IMR-90 (cell line): ENCODE results near the gene ZDHHC19. TPM values are rescaled to one million over a fixed set of nuclear protein-coding genes. Genes with fewer than 3 reads are reported as not detected.

ENCODE experiments used
- ATAC-seq: fragments of 200-7000 bp; cut with Tn5 transposase; 2 replicates; pipeline ENCODE4 v1.9.1; 2020; ENCODE audit warnings: low read depth, mild to moderate bottlenecking, moderate library complexity
- BruUV-seq: library from RNA; stranded (reverse); fragments of 400-500 nt; replicated peaks from 2 replicates; lab custom pipeline; 2021; lab: Mats Ljungman, UMichigan
- CTCF ChIA-PET: fragments of 300-600 bp; formaldehyde crosslinking; extraction: SDS; loops from one replicate; lab custom pipeline; 2021; ENCODE audit warnings: antibody characterized with exemption; lab: Yijun Ruan, JAX
- POLR2A ChIA-PET: fragments of 300-600 bp; sonication (Branson Sonifier 250); formaldehyde crosslinking; loops from one replicate; lab custom pipeline; 2022; ENCODE audit warnings: antibody characterized with exemption; ENCODE audit not compliant: unreplicated experiment; lab: Charles Lee
- DNase-seq: peaks from one replicate; pipeline ENCODE4 v3.0.0; 2013
- H2AFZ ChIP-seq: replicated peaks from 2 replicates; pipeline ENCODE3; 2013; ENCODE audit warnings: low read length, mild to moderate bottlenecking; ENCODE audit not compliant: poor library complexity
- H2AK5ac ChIP-seq: 2 replicates; pipeline ENCODE4 v1.6.1; 2013; ENCODE audit warnings: low read depth, low read length, inconsistent platforms
- H2AK9ac ChIP-seq: replicated peaks from 2 replicates; pipeline ENCODE3; 2013; ENCODE audit warnings: mild to moderate bottlenecking, low read depth, low read length, moderate library complexity; ENCODE audit not compliant: poor library complexity
- H2BK120ac ChIP-seq: 2 replicates; pipeline ENCODE4 v1.6.1; 2013; ENCODE audit warnings: low read depth, low read length, inconsistent platforms
- H2BK15ac ChIP-seq: 3 replicates; pipeline ENCODE4 v1.6.1; 2013; ENCODE audit warnings: low read depth, low read length, inconsistent platforms
- H2BK20ac ChIP-seq: 2 replicates; pipeline ENCODE4 v1.6.1; 2013; ENCODE audit warnings: low read depth, mild to moderate bottlenecking, inconsistent platforms, low read length, moderate library complexity
- H2BK5ac ChIP-seq: 2 replicates; pipeline ENCODE4 v1.6.1; 2013; ENCODE audit warnings: mild to moderate bottlenecking, low read depth, low read length, inconsistent platforms; ENCODE audit not compliant: poor library complexity, severe bottlenecking
- H3K14ac ChIP-seq: replicated peaks from 2 replicates; pipeline ENCODE4 v1.6.1; 2013; ENCODE audit warnings: low read depth, low read length, inconsistent platforms
- H3K18ac ChIP-seq: 2 replicates; pipeline ENCODE4 v1.6.1; 2013; ENCODE audit warnings: low read depth, low read length, control low read depth
- H3K23ac ChIP-seq: 2 replicates; pipeline ENCODE4 v1.6.1; 2013; ENCODE audit warnings: low read depth, low read length, inconsistent platforms
- H3K27ac ChIP-seq: 2 replicates; pipeline ENCODE4 v1.5.1; 2013; ENCODE audit warnings: mild to moderate bottlenecking, control low read depth, low read length; ENCODE audit not compliant: insufficient read depth
- H3K27me3 ChIP-seq: 2 replicates; pipeline ENCODE4 v1.6.1; 2013; ENCODE audit warnings: low read length; ENCODE audit not compliant: control insufficient read depth, insufficient read depth
- H3K36me3 ChIP-seq: 2 replicates; pipeline ENCODE4 v1.6.1; 2013; ENCODE audit warnings: low read length, mixed read lengths; ENCODE audit not compliant: control insufficient read depth, insufficient read depth
- H3K4ac ChIP-seq: 2 replicates; pipeline ENCODE4 v1.6.1; 2013; ENCODE audit warnings: low read depth, low read length, inconsistent platforms
- H3K4me1 ChIP-seq: 2 replicates; pipeline ENCODE4 v1.6.1; 2013; ENCODE audit warnings: low read length, mixed read lengths; ENCODE audit not compliant: control insufficient read depth, insufficient read depth
- H3K4me2 ChIP-seq: 2 replicates; pipeline ENCODE4 v1.6.1; 2013; ENCODE audit warnings: low read depth, mild to moderate bottlenecking, control low read depth, low read length, moderate library complexity
- H3K4me3 ChIP-seq: 2 replicates; pipeline ENCODE4 v1.5.1; 2013; ENCODE audit warnings: low read depth, mild to moderate bottlenecking, control low read depth, low read length, moderate library complexity; ENCODE audit not compliant: insufficient read depth
- H3K56ac ChIP-seq: 2 replicates; pipeline ENCODE4 v1.6.1; 2013; ENCODE audit warnings: low read length, inconsistent platforms; ENCODE audit not compliant: insufficient read depth; ENCODE audit errors: extremely low read depth
- H3K79me1 ChIP-seq, 2 experiments: 2 replicates each; pipeline ENCODE4 v1.6.1; 2013; ENCODE audit warnings: low read length in 2 of 2, inconsistent platforms in 1 of 2, low read depth in 1 of 2
- H3K9ac ChIP-seq: 2 replicates; pipeline ENCODE4 v1.6.1; 2013; ENCODE audit warnings: low read depth, low read length, control low read depth
- H3K9me1 ChIP-seq: 2 replicates; pipeline ENCODE4 v1.6.1; 2013; ENCODE audit warnings: low read length, inconsistent platforms; ENCODE audit not compliant: insufficient read depth
- H3K9me3 ChIP-seq: 2 replicates; pipeline ENCODE4 v1.6.1; 2013; ENCODE audit warnings: low read length; ENCODE audit not compliant: control insufficient read depth, insufficient read depth
- H4K20me1 ChIP-seq: 2 replicates; pipeline ENCODE4 v1.6.1; 2013; ENCODE audit warnings: low read length, inconsistent platforms; ENCODE audit not compliant: insufficient read depth
- H4K5ac ChIP-seq: 2 replicates; pipeline ENCODE4 v1.6.1; 2013; ENCODE audit warnings: mild to moderate bottlenecking, low read depth, low read length, control low read depth
- H4K8ac ChIP-seq, 2 experiments: 2 replicates each; pipeline ENCODE4 v1.6.1; 2013; ENCODE audit warnings: low read depth in 2 of 2, low read length in 2 of 2, control low read depth in 1 of 2, inconsistent platforms in 1 of 2
- H4K91ac ChIP-seq: 2 replicates; pipeline ENCODE4 v1.6.1; 2013; ENCODE audit warnings: low read depth, low read length, inconsistent platforms; ENCODE audit not compliant: insufficient read depth
- BHLHE40 ChIP-seq: fragments of 150-350 bp; IDR thresholded peaks from 2 replicates; pipeline ENCODE4 v1.6.1; 2016; ENCODE audit warnings: mild to moderate bottlenecking, low read depth, low read length
- CEBPB ChIP-seq: IDR thresholded peaks from 2 replicates; pipeline ENCODE4 v1.6.1; 2012; ENCODE audit warnings: low read depth, low read length, improper control_type of control experiment
- CHD1 ChIP-seq: IDR thresholded peaks from 2 replicates; pipeline ENCODE4 v1.6.1; 2012; ENCODE audit warnings: low read depth, low read length, improper control_type of control experiment
- POLR2A ChIP-seq: IDR thresholded peaks from 2 replicates; pipeline ENCODE4 v1.6.1; 2012; ENCODE audit warnings: mild to moderate bottlenecking, low read depth, low read length
- USF2 ChIP-seq: fragments of 150-350 bp; IDR thresholded peaks from 2 replicates; pipeline ENCODE4 v1.6.1; 2017; ENCODE audit warnings: mild to moderate bottlenecking, antibody characterized with exemption, low read length, low read depth
- WGBS, 2 experiments: methylation state at CpG; one replicate each; pipeline versions ENCODE4 v1.1.5 to v1.1.7; 2013; ENCODE audit warnings: missing lambda C conversion rate in 2 of 2; ENCODE audit not compliant: insufficient read length in 1 of 2; ENCODE audit errors: extremely low coverage in 2 of 2; 5-methylcytosine and 5-hydroxymethylcytosine counted together
- dilution Hi-C: fragments of 300-500 bp; cut with HindIII; formaldehyde crosslinking; loops from one replicate; pipeline ENCODE4 v1.14.3; 2018; ENCODE audit warnings: low sequenced_read_pairs; ENCODE audit not compliant: unreplicated experiment
- in situ Hi-C: fragments of 300-500 bp; cut with MboI; formaldehyde crosslinking; loops from 3 replicates; pipeline ENCODE4 v1.14.3; 2019; ENCODE audit warnings: low sequenced_read_pairs, inconsistent platforms, mixed read lengths
- intact Hi-C: fragments of 100-400 bp; cut with micrococcal nuclease; formaldehyde crosslinking; loops from 2 replicates; pipeline ENCODE4 v1.10.0; 2022
- polyA plus RNA-seq, 3 experiments: library from polyadenylated mRNA; depleted of rRNA; stranded (reverse); fragments of >200 nt; gene quantifications; 2 replicates each; pipeline ENCODE4 v1.2.3, GENCODE V29; 2012; ENCODE audit warnings: low replicate concordance in 1 of 3
- total RNA-seq: library from RNA; depleted of rRNA; stranded (reverse); fragments of >200 nt; gene quantifications from 2 replicates; pipeline ENCODE4 v1.2.3, GENCODE V29; 2012

The ZDHHC19 gene
- total and polyA plus RNA-seq, 2 of the 4 experiments (the other 2 are of a cell fraction): 0.09 TPM; not detected in 1

GRCh38 chr3:196255776-196256175, 44.6 kb upstream of the ZDHHC19 start:
- Histone ChIP-seq H3K36me3 (peaks cover 17% of the 10 kb centered on the region), H2BK20ac (no peak overlapping the region), H2AK9ac (no peak overlapping the region), H3K9me3 (no peaks in the 10 kb centered on the region), H3K14ac (no peak overlapping the region), H3K79me1 (peaks cover 19 to 29% of the 10 kb centered on the region in 2 experiments), H4K20me1 (peaks cover 3% of the 10 kb centered on the region), H2BK120ac (no peak overlapping the region), H3K9me1 (no peaks in the 10 kb centered on the region), H4K8ac (no peak overlapping the region), H2AFZ (no peak overlapping the region), H3K18ac (no peak overlapping the region), H3K27ac (no peak overlapping the region), H3K56ac (no peak overlapping the region), H3K4me1 (no peaks in the 10 kb centered on the region), H3K4me2 (no peak overlapping the region), H3K9ac (no peak overlapping the region), H3K27me3 (no peaks in the 10 kb centered on the region), H3K4ac (no peak overlapping the region), H2AK5ac (no peak overlapping the region), H3K4me3 (no peak overlapping the region), H2BK5ac (no peak overlapping the region), H2BK15ac (no peak overlapping the region), H4K5ac (no peak overlapping the region), H4K91ac (no peak overlapping the region), H3K23ac (no peak overlapping the region)
- ChIA-PET CTCF (no interaction called here), POLR2A (no interaction called here)
- ATAC-seq: no peak
- dilution Hi-C loops (no loop called here), intact Hi-C loops (loop anchor here (10.0 kb wide), 1 partner anchor 429 kb away; no protein-coding TSS in a partner anchor), in situ Hi-C loops (loop anchor here (5.0 kb wide), 1 partner anchor 267 kb away; no protein-coding TSS in a partner anchor)
- no TSS peak for BruUV-seq
- no peak for TF ChIP-seq CEBPB
- TF ChIP-seq BHLHE40: no peak
- no peak for TF ChIP-seq POLR2A
- TF ChIP-seq CHD1: no peak
- TF ChIP-seq USF2: no peak
- DNase-seq: no peak
- WGBS, 2 experiments: no CpG with 5 or more reads among the region's 1 CpG
